Measurements from ENCODE around the gene ZNF460. TPM values are rescaled to one million over a fixed set of nuclear protein-coding genes. Genes with fewer than 3 reads are reported as not detected.

The ZNF460 gene
- total RNA-seq, 1 experiment from 2014 or later = 65.9 TPM

GRCh38 chr19:57293719-57294118 lies 13.4 kb downstream of the ZNF460 start:
- H2BK20ac ChIP-seq (ENCODE audit: low read depth, low read length, poor library complexity, severe bottlenecking) = no peak overlapping the region
- H2BK5ac ChIP-seq (ENCODE audit: insufficient read length, low read length) = no peak overlapping the region
- no peak for TF ChIP-seq CTCF (conservative IDR thresholded peaks at IDR 0.05)
- no peak overlapping the region for H3K23ac ChIP-seq (ENCODE audit: insufficient read length, low read depth, low read length)
- H3K27ac ChIP-seq (ENCODE audit: insufficient read length, low read depth, low read length) = no peak overlapping the region
- H2BK12ac ChIP-seq (ENCODE audit: insufficient read length, low read depth, low read length) = no peak overlapping the region
- H2BK15ac ChIP-seq (ENCODE audit: low read depth, low read length) = no peak overlapping the region
- no peak overlapping the region for H3K14ac ChIP-seq (ENCODE audit: insufficient read depth, low read length)
- no peaks in the 10 kb centered on the region for H3K9me3 ChIP-seq (ENCODE audit: control insufficient read depth, low read depth, low read length)
- H3K79me1 ChIP-seq (ENCODE audit: insufficient read depth, low read depth, low read length, poor library complexity, severe bottlenecking) = peaks cover 9% of the 10 kb centered on the region
- no peak overlapping the region for H3K18ac ChIP-seq (ENCODE audit: insufficient read length, low read depth, low read length)
- H3K4me1 ChIP-seq (ENCODE audit: insufficient read depth, low read length) = no peaks in the 10 kb centered on the region
- H4K8ac ChIP-seq (replicated peaks; ENCODE audit: insufficient read length, low read depth, low read length) = no peak overlapping the region
- no peak overlapping the region for H4K91ac ChIP-seq (ENCODE audit: insufficient read length, low read depth, low read length)
- H2AK5ac ChIP-seq (ENCODE audit: insufficient read length, low read length) = no peak overlapping the region
- H3K56ac ChIP-seq (ENCODE audit: insufficient read length, low read depth, low read length) = no peak overlapping the region
- H4K5ac ChIP-seq (ENCODE audit: insufficient read length, low read depth, low read length) = no peak overlapping the region
- H3K9ac ChIP-seq (ENCODE audit: extremely low read depth, insufficient read length, low read length) = no peak overlapping the region
- no peak overlapping the region for H2BK120ac ChIP-seq (ENCODE audit: low read depth, low read length, poor library complexity, severe bottlenecking)
- Mint-ChIP-seq H3K36me3 (ENCODE audit: insufficient read depth in 1 of 3, low read depth in 3 of 3) (peaks cover 74 to 90% (median 84%) of the 10 kb centered on the region in 3 experiments), H3K9me3 (peaks cover 0 to 13% of the 10 kb centered on the region in 2 experiments; a peak in 3 of 5 replicates), H3K27me3 (ENCODE audit: low read depth) (no peaks in the 10 kb centered on the region), H3K27ac (no peak overlapping the region), H3K4me1 (peaks cover 0 to 4% of the 10 kb centered on the region in 2 experiments; a peak in 1 of 4 replicates), H3K4me3 (no peak overlapping the region)
- no peak overlapping the region for H3K4ac ChIP-seq (ENCODE audit: low read depth, low read length)
- H4K20me1 ChIP-seq (ENCODE audit: control insufficient read depth, insufficient read depth, insufficient read length) = no peaks in the 10 kb centered on the region
- H3K79me2 ChIP-seq (ENCODE audit: insufficient read depth, low read length) = peaks cover 5% of the 10 kb centered on the region
- no peaks in the 10 kb centered on the region for H3K23me2 ChIP-seq (ENCODE audit: insufficient read length, low read depth, low read length, poor library complexity, severe bottlenecking)
- H2AFZ ChIP-seq (ENCODE audit: low read length) = no peak overlapping the region
- no peaks in the 10 kb centered on the region for H3K27me3 ChIP-seq (ENCODE audit: insufficient read depth, low read length)
- WGBS (ENCODE audit: extremely low coverage, insufficient read length, low lambda C conversion rate) = no CpG with 5 or more reads among the region's 1 CpG
- H3K4me2 ChIP-seq (ENCODE audit: insufficient read depth, insufficient read length, low read length) = no peak overlapping the region
- H3T11ph ChIP-seq (ENCODE audit: low read length) = no peak overlapping the region
- DNase-seq = no peak
